ENCODE measurements around the gene VPS54. TPM values are rescaled to one million over a fixed set of nuclear protein-coding genes. Genes with fewer than 3 reads are reported as not detected.

Gene VPS54
- total RNA-seq, 4 donors from 2014 or later = 14.6 to 28.8 (median 21.8) TPM

- H3K27ac ChIP-seq = no peak overlapping the region
- DNase-seq (ENCODE audit: low spot score in 2 of 2) = no peak
These were observed 43.6 kb upstream of the VPS54 start for GRCh38 chr2:64062840-64063239.

GRCh38 chr2:64059270-64059669 is 40.0 kb upstream of the VPS54 start:
- DNase-seq (ENCODE audit: low spot score in 2 of 2) = no peak
- no peak overlapping the region for H3K4me3 ChIP-seq

More at GRCh38 chr2:64062840-64063239, 43.6 kb upstream of the VPS54 start:
- H3K9me3 ChIP-seq = no peaks in the 10 kb centered on the region
- H3K36me3 ChIP-seq = no peaks in the 10 kb centered on the region
- H3K27me3 ChIP-seq = no peaks in the 10 kb centered on the region
- H3K4me3 ChIP-seq = no peak overlapping the region
- H3K4me1 ChIP-seq = peaks cover 20% of the 10 kb centered on the region
- no peak for TF ChIP-seq POLR2AphosphoS5 (IDR thresholded peaks at IDR 0.05)
- TF ChIP-seq POLR2A (IDR thresholded peaks at IDR 0.05) = no peak
- no peak for TF ChIP-seq EP300 (IDR thresholded peaks at IDR 0.05)
- TF ChIP-seq, protein P1, sequence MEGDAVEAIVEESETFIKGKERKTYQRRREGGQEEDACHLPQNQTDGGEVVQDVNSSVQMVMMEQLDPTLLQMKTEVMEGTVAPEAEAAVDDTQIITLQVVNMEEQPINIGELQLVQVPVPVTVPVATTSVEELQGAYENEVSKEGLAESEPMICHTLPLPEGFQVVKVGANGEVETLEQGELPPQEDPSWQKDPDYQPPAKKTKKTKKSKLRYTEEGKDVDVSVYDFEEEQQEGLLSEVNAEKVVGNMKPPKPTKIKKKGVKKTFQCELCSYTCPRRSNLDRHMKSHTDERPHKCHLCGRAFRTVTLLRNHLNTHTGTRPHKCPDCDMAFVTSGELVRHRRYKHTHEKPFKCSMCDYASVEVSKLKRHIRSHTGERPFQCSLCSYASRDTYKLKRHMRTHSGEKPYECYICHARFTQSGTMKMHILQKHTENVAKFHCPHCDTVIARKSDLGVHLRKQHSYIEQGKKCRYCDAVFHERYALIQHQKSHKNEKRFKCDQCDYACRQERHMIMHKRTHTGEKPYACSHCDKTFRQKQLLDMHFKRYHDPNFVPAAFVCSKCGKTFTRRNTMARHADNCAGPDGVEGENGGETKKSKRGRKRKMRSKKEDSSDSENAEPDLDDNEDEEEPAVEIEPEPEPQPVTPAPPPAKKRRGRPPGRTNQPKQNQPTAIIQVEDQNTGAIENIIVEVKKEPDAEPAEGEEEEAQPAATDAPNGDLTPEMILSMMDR (IDR thresholded peaks at IDR 0.05) = no peak

DNA sequence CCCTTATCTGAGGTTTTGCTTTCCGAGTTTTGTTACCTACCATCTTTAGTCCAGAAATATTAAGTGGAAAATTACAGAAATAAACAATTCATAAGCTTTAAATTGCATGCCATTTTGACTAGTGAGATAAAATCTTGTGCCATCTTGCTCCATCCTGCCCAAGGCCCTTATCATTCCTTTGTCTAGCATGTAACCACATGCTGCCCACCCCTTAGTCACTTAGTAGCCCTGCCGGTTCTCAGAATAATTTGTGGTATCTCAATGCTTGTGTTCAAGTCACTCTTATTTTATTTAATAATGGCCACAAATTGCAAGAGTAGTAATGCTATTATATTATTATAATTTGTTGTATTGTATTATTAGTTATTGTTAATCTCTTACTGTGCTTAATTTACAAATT is 36.8 kb upstream of the VPS54 start:
- Histone ChIP-seq H3K27ac (no peak overlapping the region), H3K36me3 (no peaks in the 10 kb centered on the region), H3K4me3 (no peak overlapping the region), H3K4me1 (peaks cover 3% of the 10 kb centered on the region), H3K27me3 (no peaks in the 10 kb centered on the region), H3K9me3 (no peaks in the 10 kb centered on the region)
- WGBS = 65% methylated on average over 2 of the region's 2 CpGs
- DNase-seq (ENCODE audit: low spot score in 2 of 2) = no peak
- TF ChIP-seq EP300 (IDR thresholded peaks at IDR 0.05) (no peak), POLR2A (IDR thresholded peaks at IDR 0.05) (no peak), POLR2AphosphoS5 (IDR thresholded peaks at IDR 0.05) (no peak)
- TF ChIP-seq, protein P1 (IDR thresholded peaks at IDR 0.05) = no peak

More at GRCh38 chr2:64059270-64059669, 40.0 kb upstream of the VPS54 start:
- Histone ChIP-seq H3K27me3 (no peaks in the 10 kb centered on the region), H3K27ac (no peak overlapping the region), H3K36me3 (no peaks in the 10 kb centered on the region), H3K9me3 (no peaks in the 10 kb centered on the region), H3K4me1 (peaks cover 15% of the 10 kb centered on the region)
- TF ChIP-seq, protein P1 (IDR thresholded peaks at IDR 0.05) = no peak
- TF ChIP-seq EP300 (IDR thresholded peaks at IDR 0.05) (no peak), POLR2AphosphoS5 (IDR thresholded peaks at IDR 0.05) (no peak), POLR2A (IDR thresholded peaks at IDR 0.05) (no peak)

GRCh38 chr2:64054161-64054915 is 35.1 kb upstream of the VPS54 start:
- TF ChIP-seq EP300 (IDR thresholded peaks at IDR 0.05) (no peak), POLR2A (IDR thresholded peaks at IDR 0.05) (no peak)
- Histone ChIP-seq H3K9me3 (no peaks in the 10 kb centered on the region), H3K4me3 (no peak overlapping the region), H3K36me3 (no peaks in the 10 kb centered on the region), H3K27ac (no peak overlapping the region), H3K4me1 (peaks cover 6% of the 10 kb centered on the region), H3K27me3 (no peaks in the 10 kb centered on the region)
- no peak for DNase-seq (ENCODE audit: low spot score in 2 of 2)
- WGBS = 66% methylated on average over 4 of the region's 4 CpGs

DNA sequence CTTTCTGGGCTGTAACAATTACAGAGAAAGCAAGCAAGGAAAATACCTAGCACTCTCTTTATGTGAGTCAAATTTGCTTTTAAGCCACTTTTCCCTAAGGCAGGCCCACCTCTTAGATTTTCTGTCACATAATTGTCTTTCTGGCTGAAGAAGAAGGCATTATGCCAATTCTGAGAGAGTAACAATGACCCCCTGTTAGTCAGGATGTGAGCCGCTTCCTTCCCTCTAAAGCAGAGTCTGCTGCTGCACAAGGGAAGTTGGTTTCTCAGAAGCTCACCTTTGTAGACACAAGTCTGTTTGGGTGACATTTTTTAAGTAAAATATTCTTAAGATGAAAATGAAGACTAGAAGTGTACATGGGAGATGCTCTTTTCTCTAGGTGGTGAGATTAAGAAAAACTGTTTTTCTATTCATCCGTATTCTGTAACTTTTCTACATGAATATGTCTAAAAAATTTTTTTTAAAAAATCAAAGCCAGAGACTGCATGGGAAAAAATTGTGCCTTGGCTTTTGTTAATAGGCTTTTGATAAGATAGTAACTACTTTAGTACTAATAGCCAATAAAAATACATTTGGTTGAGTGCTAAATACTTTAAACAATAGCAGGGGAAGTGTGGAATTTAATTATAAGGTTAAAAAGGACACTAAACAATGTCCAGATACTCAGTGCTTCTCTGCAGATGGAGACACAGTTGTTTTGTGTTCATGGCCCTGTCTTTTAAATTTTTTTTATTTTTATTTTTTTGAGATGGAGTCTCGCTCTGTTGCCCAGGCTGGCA is 33.4 kb upstream of the VPS54 start:
- no peak for DNase-seq (ENCODE audit: low spot score in 2 of 2)
- Histone ChIP-seq H3K27ac (no peak overlapping the region), H3K4me3 (no peak overlapping the region)

More for the DNA sequence above, 33.4 kb upstream of the VPS54 start:
- no peaks in the 10 kb centered on the region for H3K9me3 ChIP-seq
- H3K36me3 ChIP-seq = no peaks in the 10 kb centered on the region
- TF ChIP-seq, protein P1 (IDR thresholded peaks at IDR 0.05) = no peak
- no peak for TF ChIP-seq EP300 (IDR thresholded peaks at IDR 0.05)
- H3K27me3 ChIP-seq = no peaks in the 10 kb centered on the region
- peaks cover 6% of the 10 kb centered on the region for H3K4me1 ChIP-seq
- WGBS = 86% methylated on average over 3 of the region's 3 CpGs

Measured in suprapubic skin (tissue), 4 donors.